Type B pancreatic cell (in vitro differentiated cells): Measurements from ENCODE around the gene RNU6-8. TPM values are rescaled to one million over a fixed set of nuclear protein-coding genes. Genes with fewer than 3 reads are reported as not detected.

Experiments
- DNase-seq: peaks from one replicate; pipeline ENCODE4 v3.0.0; 2021; ENCODE audit warnings: mixed read lengths; ENCODE audit not compliant: unreplicated experiment; ENCODE audit errors: extremely low spot score
- H3K27ac Mint-ChIP-seq: 2 replicates; pipeline ENCODE4 v1.8.0; 2021; ENCODE audit warnings: mild to moderate bottlenecking, mixed read lengths
- H3K27me3 Mint-ChIP-seq: 2 replicates; pipeline ENCODE4 v1.8.0; 2021; ENCODE audit warnings: mixed read lengths
- H3K36me3 Mint-ChIP-seq: 2 replicates; pipeline ENCODE4 v1.8.0; 2021; ENCODE audit warnings: mixed read lengths
- H3K4me1 Mint-ChIP-seq: one replicate; pipeline ENCODE4 v1.8.0; 2021; ENCODE audit warnings: mixed read lengths; ENCODE audit not compliant: unreplicated experiment
- H3K4me3 Mint-ChIP-seq: 2 replicates; pipeline ENCODE4 v1.8.0; 2021; ENCODE audit warnings: mild to moderate bottlenecking, mixed read lengths
- H3K9me3 Mint-ChIP-seq: 2 replicates; pipeline ENCODE4 v1.8.0; 2021; ENCODE audit warnings: mixed read lengths
- CTCF ChIP-seq: fragments of 200-600 bp; sonication (generic); conservative IDR thresholded peaks from 2 replicates; pipeline ENCODE4 v1.5.0; 2021; ENCODE audit warnings: antibody characterized with exemption, mild to moderate bottlenecking
- total RNA-seq: library from RNA; stranded (reverse); gene quantifications from 2 replicates; pipeline ENCODE4 v1.2.1, GENCODE V29; 2021; ENCODE audit warnings: low replicate concordance

The RNU6-8 gene
- total RNA-seq, 1 donor from 2014 or later: not detected

GRCh38 chr14:32171469-32171868 is 31.6 kb downstream of the RNU6-8 start:
- Mint-ChIP-seq H3K27me3 (no peaks in the 10 kb centered on the region), H3K9me3 (no peaks in the 10 kb centered on the region), H3K36me3 (no peaks in the 10 kb centered on the region), H3K4me1 (no peaks in the 10 kb centered on the region), H3K27ac (no peak overlapping the region), H3K4me3 (no peak overlapping the region)
- no peak for TF ChIP-seq CTCF
- no peak for DNase-seq

GRCh38 chr14:32169191-32169590 is 33.9 kb downstream of the RNU6-8 start:
- no peak for TF ChIP-seq CTCF
- DNase-seq: no peak
- Mint-ChIP-seq H3K4me3 (no peak overlapping the region), H3K36me3 (no peaks in the 10 kb centered on the region), H3K27me3 (no peaks in the 10 kb centered on the region), H3K9me3 (no peaks in the 10 kb centered on the region), H3K27ac (no peak overlapping the region), H3K4me1 (no peaks in the 10 kb centered on the region)

- H3K36me3 Mint-ChIP-seq: no peaks in the 10 kb centered on the region
- H3K9me3 Mint-ChIP-seq: no peaks in the 10 kb centered on the region
Measured at GRCh38 chr14:32167907-32168306, 35.2 kb downstream of the RNU6-8 start.

DNA sequence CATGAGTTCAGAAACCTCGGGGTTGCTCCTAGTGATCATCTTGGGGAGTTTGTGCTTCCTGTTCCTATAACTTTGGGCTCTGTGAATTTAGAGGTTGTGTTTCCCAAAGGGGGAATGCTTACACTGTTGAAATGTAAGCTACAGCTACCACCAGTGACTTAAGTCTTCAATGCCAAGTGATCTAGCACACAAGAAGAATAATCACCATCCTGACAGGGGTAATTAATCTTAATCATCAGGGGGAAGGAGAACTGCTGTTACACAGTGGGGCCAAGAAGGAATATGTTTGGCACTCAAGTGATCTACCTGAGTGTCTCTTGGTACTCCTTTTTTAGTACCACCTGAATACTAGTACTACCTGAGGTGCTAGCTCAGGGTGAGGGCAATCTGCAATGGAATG is 36.1 kb downstream of the RNU6-8 start:
- no peak overlapping the region for H3K27ac Mint-ChIP-seq
- no peaks in the 10 kb centered on the region for H3K4me1 Mint-ChIP-seq
- H3K36me3 Mint-ChIP-seq: no peaks in the 10 kb centered on the region
- H3K4me3 Mint-ChIP-seq: no peak overlapping the region
- no peak for TF ChIP-seq CTCF
- H3K9me3 Mint-ChIP-seq: no peaks in the 10 kb centered on the region
- H3K27me3 Mint-ChIP-seq: no peaks in the 10 kb centered on the region
- no peak for DNase-seq

More at GRCh38 chr14:32167907-32168306, 35.2 kb downstream of the RNU6-8 start:
- no peak for DNase-seq
- Mint-ChIP-seq H3K4me3 (no peak overlapping the region), H3K27ac (no peak overlapping the region), H3K4me1 (no peaks in the 10 kb centered on the region), H3K27me3 (no peaks in the 10 kb centered on the region)
- no peak for TF ChIP-seq CTCF

DNA sequence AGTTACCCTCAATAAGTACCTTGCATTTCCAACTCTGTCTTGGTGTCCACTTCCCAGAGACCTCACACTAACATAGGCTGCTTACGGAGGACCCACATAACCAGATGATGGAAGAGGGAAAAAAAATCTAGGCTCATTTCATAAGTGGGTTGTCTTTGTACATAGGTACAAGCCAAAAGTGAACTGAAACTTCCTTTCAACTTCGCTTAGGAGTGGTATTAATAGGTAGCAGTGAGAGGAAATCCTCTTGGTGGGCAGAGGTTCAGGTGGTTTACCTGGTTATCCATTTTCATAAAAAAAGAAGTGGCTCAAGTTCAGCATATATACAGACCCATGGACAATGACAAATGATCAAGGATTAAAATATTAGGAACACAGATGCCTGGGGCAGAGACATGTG is 37.0 kb downstream of the RNU6-8 start:
- Mint-ChIP-seq H3K27me3 (no peaks in the 10 kb centered on the region), H3K9me3 (no peaks in the 10 kb centered on the region)

More for the DNA sequence above, 37.0 kb downstream of the RNU6-8 start:
- no peak overlapping the region for H3K4me3 Mint-ChIP-seq
- no peaks in the 10 kb centered on the region for H3K36me3 Mint-ChIP-seq
- TF ChIP-seq CTCF: no peak
- DNase-seq: no peak
- no peak overlapping the region for H3K27ac Mint-ChIP-seq
- no peaks in the 10 kb centered on the region for H3K4me1 Mint-ChIP-seq

Other genes with a start within 250 kb of the RNU6-8 start
- gene ARHGAP5, start 126.0 kb downstream of the RNU6-8 start, total RNA-seq: 157 and 169 TPM in 2 replicates
- not detected in 2 replicates for gene RNU6-7, start 1.2 kb downstream of the RNU6-8 start, total RNA-seq
- gene AKAP6, start 126.0 kb upstream of the RNU6-8 start, total RNA-seq: 4.7 and 5.5 TPM in 2 replicates